HG02970 (cell line): ENCODE results near the gene SH3PXD2B.
A peak's percentile ranks its signal among the peaks of the same experiment; 100 is the strongest.
"Not testable (repeated sequence)": the region's sequence is repeated elsewhere in the genome, so short reads cannot be mapped to it uniquely, and the experiment has no call there.

Source experiments
- ATAC-seq: cut with Tn5 transposase; IDR thresholded peaks from one replicate; pipeline ENCODE4 v1.9.1; 2021; ENCODE audit warnings: mild to moderate bottlenecking, moderate library complexity, moderate number of reproducible peaks; ENCODE audit not compliant: unreplicated experiment, low FRiP score

Gene SH3PXD2B

DNA sequence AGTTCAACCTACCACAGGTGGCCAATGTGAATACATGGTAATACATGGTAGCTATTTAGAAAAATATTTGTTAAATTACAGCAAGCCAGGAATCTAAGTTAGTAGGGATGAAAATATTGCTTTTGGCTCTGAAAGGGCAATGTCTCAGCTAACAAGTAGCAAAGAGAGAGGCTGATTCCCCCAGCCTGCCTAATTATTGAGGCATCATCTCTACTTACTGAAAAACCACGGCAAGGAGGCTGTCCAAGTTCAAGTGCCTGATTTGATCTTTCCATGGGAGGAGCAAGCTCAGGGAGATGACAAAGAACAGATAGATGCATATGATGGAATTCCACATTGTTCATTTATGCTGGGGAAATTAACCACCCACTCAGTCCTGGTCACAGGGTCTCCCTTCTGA is 142.0 kb downstream of the SH3PXD2B start:
- no peak for ATAC-seq

DNA sequence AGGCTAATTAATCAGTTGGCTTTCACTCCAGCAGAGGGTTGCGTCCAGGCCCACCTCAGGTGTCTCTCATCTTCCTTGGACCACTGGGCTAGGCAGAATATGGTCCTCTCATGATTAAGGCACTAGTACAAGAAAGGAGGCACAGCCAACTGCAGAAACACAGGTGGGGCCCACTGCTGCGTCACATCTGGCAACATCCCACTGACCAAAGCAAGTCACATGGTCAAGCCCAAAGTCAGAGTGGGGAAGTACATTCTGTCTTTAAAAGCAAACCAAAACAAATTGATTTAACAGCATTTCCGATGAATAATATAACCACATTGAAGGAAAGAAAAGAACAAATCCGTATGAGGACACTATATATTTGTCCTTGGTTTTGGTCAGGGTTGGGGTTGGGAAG is 142.7 kb downstream of the SH3PXD2B start:
- no peak for ATAC-seq

DNA sequence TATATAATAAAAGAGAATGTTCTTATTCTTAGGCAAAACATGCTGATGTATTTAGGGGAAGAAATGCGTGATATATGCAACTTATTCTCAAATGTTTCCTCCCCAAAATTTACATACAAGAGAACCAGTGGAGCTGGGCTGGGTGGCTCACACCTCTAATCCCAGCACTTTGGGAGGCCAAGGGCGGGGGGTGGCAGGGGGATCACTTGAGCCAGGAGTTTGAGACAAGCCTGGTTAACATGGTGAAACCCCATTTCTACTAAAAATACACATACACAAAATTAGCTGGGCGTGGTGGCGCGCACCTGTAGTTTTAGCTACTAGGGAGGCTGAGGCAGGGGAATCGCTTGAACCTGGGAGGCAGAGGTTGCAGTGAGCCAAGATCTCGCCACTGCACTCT is 143.3 kb downstream of the SH3PXD2B start:
- ATAC-seq = no peak

GRCh38 chr5:172305380-172305779 is 148.9 kb downstream of the SH3PXD2B start:
- ATAC-seq = no peak

DNA sequence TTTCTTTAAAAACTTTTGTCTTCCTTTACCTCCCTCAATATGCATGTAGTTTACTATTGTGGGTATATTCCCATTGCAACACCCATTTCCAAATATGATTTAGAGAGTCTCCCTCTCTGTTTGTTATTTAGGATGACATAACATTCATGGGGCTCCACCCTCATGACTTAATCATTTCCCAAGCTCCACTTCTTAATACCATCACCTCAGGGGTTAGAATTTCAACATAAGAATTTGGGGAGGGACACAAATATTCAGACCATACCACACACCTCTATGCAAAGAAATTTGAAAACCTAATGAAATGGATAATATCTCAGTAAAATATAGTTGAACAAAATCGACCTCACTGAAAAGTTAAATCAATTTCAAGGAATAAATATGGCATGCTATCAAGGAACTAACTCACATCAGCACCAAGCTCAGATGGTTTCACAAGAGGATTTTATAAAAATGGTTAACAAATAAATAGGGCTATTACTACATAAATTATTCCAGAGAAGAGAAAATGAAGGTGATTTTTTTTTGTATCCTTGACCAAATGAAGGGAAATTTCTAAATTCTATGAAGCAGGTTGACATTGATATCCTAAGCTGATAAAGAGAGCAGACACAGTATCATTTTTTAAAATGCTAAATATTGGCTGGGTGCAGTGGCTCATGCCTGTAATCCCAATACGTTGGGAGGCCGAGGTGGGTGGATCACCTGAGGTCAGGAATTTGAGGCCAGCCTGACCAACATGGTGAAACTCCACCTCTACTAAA is 150.6 kb downstream of the SH3PXD2B start:
- ATAC-seq = no peak

DNA sequence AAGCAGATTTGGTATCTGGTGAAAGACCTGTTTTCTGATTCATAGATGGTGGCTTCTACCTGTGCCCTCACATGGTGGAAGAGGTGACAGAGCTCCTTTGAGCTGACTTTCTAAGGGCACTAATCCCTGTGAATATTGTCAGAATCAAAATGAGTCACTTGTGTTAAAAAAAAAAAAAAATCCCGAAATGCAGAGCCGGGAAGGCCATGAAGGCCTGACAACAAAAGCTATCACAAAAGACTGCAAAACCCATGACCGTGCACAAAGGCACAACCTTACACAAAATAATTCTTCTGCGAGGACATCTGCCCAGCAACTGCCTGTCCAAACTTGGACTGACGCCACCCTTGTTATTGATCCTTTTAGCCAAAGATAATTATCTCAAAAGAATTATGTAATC is 151.2 kb downstream of the SH3PXD2B start:
- ATAC-seq = no peak

GRCh38 chr5:172302047-172302710 is 152.1 kb downstream of the SH3PXD2B start:
- ATAC-seq = no peak

DNA sequence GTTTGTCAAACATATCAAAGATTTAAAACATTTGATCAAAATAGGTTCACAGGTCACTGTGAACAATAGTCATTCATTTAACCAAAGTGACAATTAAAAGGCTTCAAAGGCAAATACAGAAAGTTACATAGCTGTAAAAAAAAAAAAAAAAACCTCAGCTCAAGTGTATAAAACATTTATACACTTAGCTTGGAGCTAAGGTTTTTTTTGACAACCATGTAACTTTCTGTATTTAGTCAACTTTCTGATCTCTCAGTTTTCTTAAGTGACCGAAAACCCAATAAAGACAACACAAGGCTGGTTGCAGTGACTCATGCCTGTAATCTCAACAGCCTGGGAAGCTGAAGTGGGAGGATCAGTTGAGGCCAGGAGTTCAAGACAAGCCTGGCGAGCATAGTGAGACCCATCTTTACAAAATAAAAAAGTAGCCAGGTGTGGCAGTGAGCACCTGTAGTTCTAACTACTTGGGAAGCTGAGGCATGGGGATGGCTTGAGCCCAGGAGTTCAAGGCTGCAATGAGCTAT is 154.3 kb downstream of the SH3PXD2B start:
- no peak for ATAC-seq

- ATAC-seq = no peak
These were observed 159.5 kb downstream of the SH3PXD2B start for GRCh38 chr5:172294831-172295230.

DNA sequence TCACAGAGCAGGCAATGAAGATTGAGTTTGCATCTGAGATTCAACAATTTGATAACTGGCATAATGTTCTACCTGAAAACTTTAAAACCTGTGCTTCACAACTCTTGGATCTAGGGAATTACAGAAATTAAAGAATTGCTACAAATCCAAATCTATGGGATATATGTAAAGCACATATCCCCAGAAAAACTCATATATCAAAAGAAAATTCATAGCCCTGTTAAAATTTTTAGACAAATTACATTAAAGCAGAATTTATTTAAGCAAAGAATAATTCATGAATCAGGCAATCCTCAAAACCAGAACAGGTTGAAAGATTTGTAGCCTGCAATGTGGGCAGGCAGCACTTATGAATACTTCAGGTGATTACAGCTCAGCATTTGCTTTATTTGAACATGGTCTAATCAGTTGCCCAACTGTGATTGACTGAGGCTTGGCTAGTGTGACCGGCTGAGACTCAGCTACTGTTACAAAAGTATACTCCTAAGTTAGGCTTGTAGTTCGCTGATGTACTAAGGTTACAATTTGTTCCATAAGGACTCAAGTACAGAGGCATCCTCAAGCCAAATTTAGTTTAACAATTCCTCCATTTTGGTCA is 160.5 kb downstream of the SH3PXD2B start:
- ATAC-seq = no peak

DNA sequence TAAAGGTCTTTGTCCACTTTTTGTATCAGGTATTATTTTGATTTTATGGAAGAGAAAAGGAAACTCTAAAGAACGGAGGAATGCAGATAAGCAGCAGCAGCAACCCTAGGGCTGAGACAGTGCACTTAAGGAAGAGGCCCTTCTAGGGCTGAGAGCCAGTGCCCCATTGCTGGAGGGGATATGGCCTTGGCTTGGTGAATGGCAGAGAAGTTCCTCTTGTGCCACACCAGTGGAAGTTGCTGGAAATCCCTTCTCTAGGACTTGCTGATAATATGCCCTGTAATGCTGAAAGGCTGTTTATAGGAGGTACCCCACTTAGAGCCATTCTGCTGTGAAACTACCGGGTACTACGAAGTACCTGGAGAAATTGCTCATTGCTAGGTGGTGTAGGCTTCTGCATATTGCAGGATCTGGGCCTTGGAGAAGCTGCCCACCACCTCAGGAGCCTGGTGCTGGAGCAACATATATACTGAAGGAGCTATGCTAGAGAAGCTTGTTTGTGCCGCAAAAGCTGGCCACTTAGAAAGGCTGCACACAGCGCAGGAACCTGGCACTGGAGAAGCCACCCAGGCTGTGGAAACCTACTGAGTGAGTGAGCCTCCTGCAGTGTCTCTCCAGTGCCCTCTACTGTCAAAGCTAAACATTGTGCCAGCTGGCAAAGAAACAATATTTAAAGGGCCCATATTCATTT is 161.1 kb downstream of the SH3PXD2B start:
- no peak for ATAC-seq

DNA sequence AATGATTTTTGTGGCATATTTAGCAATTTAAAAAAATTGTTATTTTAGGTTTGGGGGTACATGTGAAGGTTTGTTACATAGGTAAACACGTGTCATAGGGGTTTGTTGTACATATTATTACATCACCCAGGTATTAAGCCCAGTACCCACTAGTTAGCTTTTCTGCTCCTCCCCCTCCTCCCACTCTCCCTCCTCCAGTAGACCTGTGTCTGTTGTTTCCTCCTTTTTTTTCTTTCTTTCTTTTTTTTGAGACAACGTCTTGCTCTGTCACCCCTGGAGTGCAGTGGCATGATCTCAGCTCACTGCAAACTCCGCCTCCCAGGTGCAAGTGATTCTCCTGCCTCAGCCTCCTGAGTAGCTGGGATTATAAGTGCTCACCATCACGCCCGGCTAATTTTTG is 162.5 kb downstream of the SH3PXD2B start:
- not testable (repeated sequence) for ATAC-seq

DNA sequence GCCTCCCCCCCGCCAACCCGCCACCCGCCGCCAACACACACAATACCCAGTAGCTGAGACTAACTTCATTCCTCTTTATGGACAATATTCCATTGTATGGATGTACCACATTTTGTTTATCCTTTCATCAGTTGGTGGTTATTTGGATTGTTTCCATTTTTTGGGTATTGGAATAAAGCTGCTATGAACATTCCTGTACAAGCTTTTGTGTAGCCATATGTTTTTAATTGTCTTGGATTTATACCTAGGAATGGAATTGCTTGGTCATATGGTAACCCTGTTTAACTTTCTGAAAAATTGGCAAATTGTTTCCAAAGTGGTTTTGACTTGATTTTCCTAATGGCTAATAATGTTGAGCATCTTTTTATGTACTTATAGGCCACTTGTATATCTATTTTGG is 165.9 kb downstream of the SH3PXD2B start:
- no peak for ATAC-seq

DNA sequence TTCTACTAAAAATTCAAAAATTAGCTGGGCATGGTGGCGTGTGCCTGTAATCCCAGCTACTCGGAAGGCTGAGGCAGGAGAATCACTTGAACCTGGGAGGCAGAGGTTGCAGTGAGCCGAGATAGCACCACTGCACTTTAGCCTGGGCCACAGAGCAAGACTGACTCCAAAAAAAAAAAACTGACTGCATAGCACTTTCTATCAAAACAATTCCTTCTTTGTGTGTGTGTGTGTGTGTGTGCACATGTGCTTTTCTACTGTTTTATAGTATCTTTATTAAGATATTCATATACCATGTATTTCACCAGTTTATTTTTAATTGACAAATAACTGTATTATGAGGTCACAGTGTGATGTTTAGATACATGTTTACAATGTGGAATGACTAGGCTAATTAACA is 167.2 kb downstream of the SH3PXD2B start:
- ATAC-seq = not testable (repeated sequence)

DNA sequence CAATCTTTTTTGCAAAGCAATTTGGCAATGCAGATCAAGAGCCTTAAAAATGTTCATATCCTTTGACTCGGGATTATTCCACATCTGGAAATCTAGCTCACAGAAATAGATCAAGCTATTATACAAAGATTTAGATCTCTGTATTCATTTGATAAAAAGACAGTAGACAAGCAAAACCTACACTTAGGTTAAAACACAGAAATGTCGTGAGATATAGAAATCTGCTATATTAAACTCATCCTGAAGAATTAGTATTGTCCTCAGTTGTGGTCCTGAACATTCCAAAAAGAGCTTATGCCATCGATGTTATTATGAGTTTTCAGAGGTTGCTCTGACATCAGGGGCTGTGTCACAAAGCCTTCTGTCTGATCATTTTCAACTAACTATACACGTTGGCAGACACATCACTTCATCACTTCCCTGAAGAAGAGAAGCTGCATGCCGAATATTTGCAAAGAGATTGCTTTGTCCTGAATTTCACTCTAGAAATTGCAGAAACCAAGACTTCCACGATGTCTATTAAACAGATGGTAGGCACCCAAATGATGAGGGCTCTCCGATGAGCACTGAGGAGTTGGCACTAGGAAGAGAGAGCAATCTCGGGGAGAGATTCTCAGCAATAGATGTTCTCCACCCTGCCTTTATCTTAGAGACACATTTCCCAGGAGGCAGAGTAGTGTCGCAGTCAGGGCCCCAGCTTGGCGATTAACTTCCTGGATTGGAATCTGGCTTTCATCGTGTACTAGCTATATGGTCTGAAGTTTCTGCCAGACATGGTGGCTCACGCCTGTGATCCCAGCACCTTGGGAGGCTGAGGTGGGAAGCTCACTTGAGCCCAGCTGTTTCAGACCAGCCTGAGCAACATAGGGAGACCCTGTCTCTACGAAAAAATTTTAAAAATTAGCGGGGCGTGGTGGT is 168.8 kb downstream of the SH3PXD2B start:
- no peak for ATAC-seq

DNA sequence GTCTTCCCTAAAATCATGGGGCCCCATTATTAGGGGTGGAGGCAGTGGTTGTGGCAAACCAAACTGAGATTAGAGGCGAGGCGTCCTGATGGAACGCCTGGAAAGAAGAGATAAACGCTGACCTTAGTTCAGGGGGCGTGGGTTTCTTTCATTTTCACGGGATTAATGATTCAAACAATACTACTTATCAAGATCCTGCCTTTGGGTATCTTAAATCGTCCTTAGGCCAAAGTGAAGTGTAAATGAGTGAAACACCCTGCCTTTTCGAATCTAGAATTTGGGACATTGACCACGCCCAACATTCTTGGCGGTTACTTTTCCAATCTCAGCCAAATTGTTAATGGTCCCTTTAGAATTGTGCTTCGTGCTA is 169.7 kb downstream of the SH3PXD2B start:
- no peak for ATAC-seq

- ATAC-seq = peak; percentile 81
These were observed 170.3 kb downstream of the SH3PXD2B start for GRCh38 chr5:172283862-172284610.

DNA sequence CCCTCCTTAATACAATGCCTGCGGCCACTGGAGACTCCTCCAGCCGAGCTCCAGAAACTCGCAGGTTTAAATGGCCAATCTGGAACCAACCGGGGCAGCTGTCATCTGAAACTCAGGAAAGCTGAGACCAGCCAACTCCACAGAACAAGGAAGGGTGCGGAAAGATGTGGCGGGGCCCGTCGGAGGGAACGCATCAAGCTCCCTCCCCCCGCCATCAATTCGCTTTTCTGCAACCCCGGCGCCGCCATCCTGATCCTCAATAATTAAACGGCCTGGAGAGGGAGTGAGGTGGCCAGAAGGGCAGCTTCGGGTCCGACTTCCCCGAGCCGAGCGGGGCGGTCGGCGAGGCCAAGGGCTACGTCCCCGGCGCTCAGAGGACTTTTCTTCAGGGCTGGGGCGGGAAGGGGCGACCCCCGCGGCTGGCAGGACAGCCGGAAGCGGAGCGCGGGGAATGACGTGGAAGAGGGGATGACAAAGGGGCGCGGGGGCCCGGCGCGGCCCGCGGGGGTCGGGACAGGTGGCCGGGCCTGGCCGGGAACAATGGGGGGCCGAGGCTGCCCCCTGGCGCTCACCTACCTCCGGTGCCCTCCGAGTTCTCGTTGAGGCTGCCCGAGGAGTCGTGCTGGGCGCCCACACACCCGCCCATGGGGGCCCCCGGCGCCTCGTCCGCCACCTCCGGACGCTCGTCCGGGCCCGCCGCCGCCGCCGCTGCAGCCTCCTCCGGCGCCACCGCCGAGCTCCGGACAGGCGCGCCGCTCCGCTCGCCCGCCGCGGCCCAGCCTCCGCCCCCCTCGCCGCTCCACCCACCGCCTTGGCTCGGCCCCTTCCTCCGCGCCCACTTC is 171.1 kb downstream of the SH3PXD2B start, which contains the start of gene UBTD2:
TSS of gene UBTD2 (minus strand) at position 745 of the 842 bp plus-strand sequence. CDS start at position 646, 99 bp downstream.
- ATAC-seq = peak; percentile 91
